Left lung (tissue), 10 donors: ENCODE data around the gene FTCD. TPM values are rescaled to one million over a fixed set of nuclear protein-coding genes. Genes with fewer than 3 reads are reported as not detected.

Source experiments
- ATAC-seq: fragments of 200-7000 bp; cut with Tn5 transposase; one replicate; pipeline ENCODE4 v1.9.1; 2020; ENCODE audit warnings: moderate library complexity
- DNase-seq, 4 donors: peaks; one replicate each; pipeline ENCODE4 v3.0.0-alpha.2; 2013 to 2020
- H3K27ac ChIP-seq, 2 donors: fragments of 200-600 bp; sonication (generic) in 1 of 2; one replicate each; pipeline versions ENCODE4 v1.5.0 to v1.8.0; 2020 to 2021
- H3K27me3 ChIP-seq, 2 donors: fragments of 200-600 bp; sonication (generic) in 1 of 2; one replicate each; pipeline versions ENCODE4 v1.5.0 to v1.8.0; 2020 to 2021
- H3K36me3 ChIP-seq, 2 donors: fragments of 200-600 bp; sonication (generic) in 1 of 2; one replicate each; pipeline versions ENCODE4 v1.5.0 to v1.8.0; 2020 to 2021
- H3K4me1 ChIP-seq, 2 donors: fragments of 200-600 bp; one replicate each; pipeline ENCODE4 v1.8.0; 2021
- H3K4me3 ChIP-seq, 2 donors: fragments of 200-600 bp; sonication (generic) in 1 of 2; one replicate each; pipeline versions ENCODE4 v1.5.0 to v1.8.0; 2020 to 2021; ENCODE audit warnings: mild to moderate bottlenecking in 1 of 2
- H3K9me3 ChIP-seq, 2 donors: fragments of 200-600 bp; sonication (generic) in 1 of 2; one replicate each; pipeline versions ENCODE4 v1.5.0 to v1.8.0; 2020 to 2021
- intact Hi-C, 2 donors: fragments of 100-400 bp; cut with DNase I; formaldehyde crosslinking; loops; one replicate each; pipeline versions ENCODE4 v1.11.2 to v1.14.2; 2022
- polyA plus RNA-seq, 6 donors: library from polyadenylated mRNA; unstranded; fragments of 120-200 nt; gene quantifications; one replicate each; pipeline ENCODE4 v1.2.1, GENCODE V29; 2013; ENCODE audit not compliant: insufficient read length in 6 of 6
- total RNA-seq, 2 donors: library from RNA; stranded (reverse); fragmentation: NEBNext Ultra II Directional; extraction: Animal tissue kit (Norgen Biotek cat#: 25700); gene quantifications; one replicate each; pipeline ENCODE4 v1.2.1, GENCODE V29; 2021
- TF ChIP-seq, protein P1 (sequence below), 2 donors: fragments of 200-600 bp; sonication (generic) in 1 of 2; IDR thresholded peaks; one replicate each; pipeline versions ENCODE4 v1.5.0 to v1.8.0; 2021; ENCODE audit warnings: antibody characterized with exemption in 2 of 2
- donor health status: DM: no; HTN: yes; CAD: no.
- donor health status: DM: no; HTN: no; CAD: no.

The FTCD gene
- total and polyA plus RNA-seq, 8 donors: 0.29 to 2.4 (median 1.6) TPM

- ATAC-seq (no peak), DNase-seq (peak in 1 of 4 donors; percentile 53)
- peaks cover 0 to 27% of the 10 kb centered on the region in 2 donors for H3K4me1 ChIP-seq
- TF ChIP-seq, protein P1, sequence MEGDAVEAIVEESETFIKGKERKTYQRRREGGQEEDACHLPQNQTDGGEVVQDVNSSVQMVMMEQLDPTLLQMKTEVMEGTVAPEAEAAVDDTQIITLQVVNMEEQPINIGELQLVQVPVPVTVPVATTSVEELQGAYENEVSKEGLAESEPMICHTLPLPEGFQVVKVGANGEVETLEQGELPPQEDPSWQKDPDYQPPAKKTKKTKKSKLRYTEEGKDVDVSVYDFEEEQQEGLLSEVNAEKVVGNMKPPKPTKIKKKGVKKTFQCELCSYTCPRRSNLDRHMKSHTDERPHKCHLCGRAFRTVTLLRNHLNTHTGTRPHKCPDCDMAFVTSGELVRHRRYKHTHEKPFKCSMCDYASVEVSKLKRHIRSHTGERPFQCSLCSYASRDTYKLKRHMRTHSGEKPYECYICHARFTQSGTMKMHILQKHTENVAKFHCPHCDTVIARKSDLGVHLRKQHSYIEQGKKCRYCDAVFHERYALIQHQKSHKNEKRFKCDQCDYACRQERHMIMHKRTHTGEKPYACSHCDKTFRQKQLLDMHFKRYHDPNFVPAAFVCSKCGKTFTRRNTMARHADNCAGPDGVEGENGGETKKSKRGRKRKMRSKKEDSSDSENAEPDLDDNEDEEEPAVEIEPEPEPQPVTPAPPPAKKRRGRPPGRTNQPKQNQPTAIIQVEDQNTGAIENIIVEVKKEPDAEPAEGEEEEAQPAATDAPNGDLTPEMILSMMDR (IDR thresholded peaks at IDR 0.05): no peak
- no peaks in the 10 kb centered on the region for H3K9me3 ChIP-seq
- intact Hi-C loops: no loop called here
- peaks cover 0 to 60% of the 10 kb centered on the region in 2 donors for H3K36me3 ChIP-seq
- no peaks in the 10 kb centered on the region for H3K27me3 ChIP-seq
- H3K27ac ChIP-seq: peak overlapping the region in 1 of 2 donors; percentile 80
- no peak overlapping the region for H3K4me3 ChIP-seq
These were observed 34.6 kb upstream of the FTCD start for GRCh38 chr21:46189959-46190490.

GRCh38 chr21:46189213-46189958 lies 34.0 kb upstream of the FTCD start:
- Histone ChIP-seq H3K27me3 (no peaks in the 10 kb centered on the region), H3K36me3 (peaks cover 0 to 54% of the 10 kb centered on the region in 2 donors), H3K27ac (peak overlapping the region; percentile 39 to 80), H3K9me3 (no peaks in the 10 kb centered on the region), H3K4me3 (no peak overlapping the region), H3K4me1 (peaks cover 0 to 29% of the 10 kb centered on the region in 2 donors)
- DNase-seq: no peak
- TF ChIP-seq, protein P1 (IDR thresholded peaks at IDR 0.05): no peak
- no peak for ATAC-seq
- intact Hi-C loops: no loop called here

DNA sequence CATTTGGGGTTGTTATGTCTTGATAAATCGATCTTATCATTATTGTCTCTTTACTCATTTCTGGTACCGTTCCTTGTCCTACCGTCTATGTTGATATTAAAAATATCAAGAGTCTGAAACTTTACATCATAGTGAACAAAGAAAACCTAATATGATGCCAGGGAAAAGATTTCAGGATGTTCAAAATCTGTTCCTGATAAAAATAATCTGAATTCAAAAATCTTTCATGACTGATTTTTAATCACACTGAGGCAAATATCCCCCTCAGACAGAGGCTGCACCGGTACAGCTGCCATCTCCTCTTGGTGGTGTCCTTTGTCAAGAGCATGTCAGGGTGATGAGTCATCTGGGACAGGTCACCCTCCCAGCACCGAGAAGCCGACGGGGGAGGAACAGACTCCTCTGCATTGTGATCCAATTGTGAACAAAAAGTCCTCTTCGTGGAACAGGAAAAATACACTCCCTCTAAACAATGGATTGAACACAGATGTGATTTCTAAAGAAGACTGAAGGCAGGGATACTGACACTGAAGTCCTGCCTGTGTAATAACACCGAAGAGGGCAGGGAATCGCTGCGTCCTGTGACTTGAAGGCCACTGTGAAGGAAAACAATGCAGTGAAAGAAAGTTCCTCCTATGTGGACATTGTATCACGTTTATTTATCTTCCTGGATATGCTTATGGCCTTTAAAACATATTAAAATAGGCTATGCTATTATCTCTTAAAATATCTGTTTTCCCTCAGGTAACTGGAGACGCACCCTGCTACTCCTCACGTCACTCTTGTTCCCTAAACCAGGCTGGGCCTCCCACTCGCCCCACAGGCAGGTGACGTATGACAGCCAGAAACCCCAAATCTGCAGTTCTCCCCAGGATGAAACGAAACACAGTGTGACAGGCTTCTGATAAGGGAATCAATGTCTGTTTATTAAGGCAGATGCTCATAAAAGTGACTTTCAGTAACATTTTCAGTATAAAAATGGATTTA lies 33.1 kb upstream of the FTCD start:
- H3K27ac ChIP-seq: peak overlapping the region; percentile 39 to 80
- ATAC-seq: peak; percentile 49

GRCh38 chr21:46187814-46188213 lies 32.4 kb upstream of the FTCD start:
- TF ChIP-seq, protein P1 (IDR thresholded peaks at IDR 0.05): no peak
- DNase-seq (no peak), ATAC-seq (no peak)
- Histone ChIP-seq H3K4me3 (no peak overlapping the region), H3K36me3 (peaks cover 0 to 41% of the 10 kb centered on the region in 2 donors), H3K27ac (peak overlapping the region in 1 of 2 donors; percentile 80), H3K9me3 (no peaks in the 10 kb centered on the region), H3K27me3 (no peaks in the 10 kb centered on the region), H3K4me1 (peaks cover 0 to 29% of the 10 kb centered on the region in 2 donors)
- intact Hi-C loops: no loop called here

More for the DNA sequence above, 33.1 kb upstream of the FTCD start:
- Histone ChIP-seq H3K27me3 (no peaks in the 10 kb centered on the region), H3K36me3 (peaks cover 0 to 45% of the 10 kb centered on the region in 2 donors), H3K4me1 (peaks cover 0 to 29% of the 10 kb centered on the region in 2 donors), H3K9me3 (no peaks in the 10 kb centered on the region), H3K4me3 (no peak overlapping the region)
- no peak for DNase-seq
- TF ChIP-seq, protein P1 (IDR thresholded peaks at IDR 0.05): no peak
- intact Hi-C loops: no loop called here
